Naive B cell (primary cell): ENCODE results near the gene N4BP2L2. TPM values are rescaled to one million over a fixed set of nuclear protein-coding genes. Genes with fewer than 3 reads are reported as not detected.

ENCODE experiments used
- ATAC-seq, 2 donors: fragments of 150-1000 bp; cut with Tn5 transposase; 2 replicates each; pipeline ENCODE4 v1.10.0; 2021; ENCODE audit warnings: low read depth in 2 of 2, mild to moderate bottlenecking in 2 of 2, moderate library complexity in 2 of 2
- DNase-seq: peaks from one replicate; pipeline ENCODE4 v3.0.0; 2022
- H3K27ac Mint-ChIP-seq, 6 donors: one replicate each; pipeline ENCODE4 v1.8.0; 2020 to 2022; ENCODE audit warnings: mild to moderate bottlenecking in 6 of 6, mixed read lengths in 6 of 6, moderate library complexity in 5 of 6, inconsistent platforms in 2 of 6
- H3K27me3 Mint-ChIP-seq, 3 donors: one replicate each; pipeline ENCODE4 v1.8.0; 2021 to 2022; ENCODE audit warnings: mixed read lengths in 3 of 3, mild to moderate bottlenecking in 1 of 3
- H3K36me3 Mint-ChIP-seq, 2 donors: one replicate each; pipeline ENCODE4 v1.8.0; 2020 to 2022; ENCODE audit warnings: mixed read lengths in 2 of 2, inconsistent platforms in 1 of 2, mild to moderate bottlenecking in 1 of 2
- H3K4me1 Mint-ChIP-seq, 3 donors: one replicate each; pipeline ENCODE4 v1.8.0; 2020 to 2022; ENCODE audit warnings: mixed read lengths in 3 of 3, inconsistent platforms in 1 of 3, mild to moderate bottlenecking in 1 of 3, moderate library complexity in 1 of 3
- H3K4me3 Mint-ChIP-seq, 8 donors: one replicate each; pipeline ENCODE4 v1.8.0; 2020 to 2022; ENCODE audit warnings: mild to moderate bottlenecking in 8 of 8, mixed read lengths in 8 of 8, moderate library complexity in 8 of 8, inconsistent platforms in 2 of 8
- H3K9me3 Mint-ChIP-seq, 7 donors: one replicate each; pipeline ENCODE4 v1.8.0; 2020 to 2022; ENCODE audit warnings: mixed read lengths in 7 of 7, mild to moderate bottlenecking in 5 of 7, inconsistent platforms in 2 of 7, moderate library complexity in 1 of 7
- polyA plus RNA-seq, 6 donors: library from polyadenylated mRNA; unstranded; fragments of 300-500 nt; fragmentation: Illumina TruSeq; gene quantifications; one replicate each; pipeline ENCODE4 v1.2.3, GENCODE V29; 2021; ENCODE audit warnings: low read depth in 6 of 6

The N4BP2L2 gene
- polyA plus RNA-seq, 6 donors from 2014 or later, result 164 to 230 (median 195) TPM

DNA sequence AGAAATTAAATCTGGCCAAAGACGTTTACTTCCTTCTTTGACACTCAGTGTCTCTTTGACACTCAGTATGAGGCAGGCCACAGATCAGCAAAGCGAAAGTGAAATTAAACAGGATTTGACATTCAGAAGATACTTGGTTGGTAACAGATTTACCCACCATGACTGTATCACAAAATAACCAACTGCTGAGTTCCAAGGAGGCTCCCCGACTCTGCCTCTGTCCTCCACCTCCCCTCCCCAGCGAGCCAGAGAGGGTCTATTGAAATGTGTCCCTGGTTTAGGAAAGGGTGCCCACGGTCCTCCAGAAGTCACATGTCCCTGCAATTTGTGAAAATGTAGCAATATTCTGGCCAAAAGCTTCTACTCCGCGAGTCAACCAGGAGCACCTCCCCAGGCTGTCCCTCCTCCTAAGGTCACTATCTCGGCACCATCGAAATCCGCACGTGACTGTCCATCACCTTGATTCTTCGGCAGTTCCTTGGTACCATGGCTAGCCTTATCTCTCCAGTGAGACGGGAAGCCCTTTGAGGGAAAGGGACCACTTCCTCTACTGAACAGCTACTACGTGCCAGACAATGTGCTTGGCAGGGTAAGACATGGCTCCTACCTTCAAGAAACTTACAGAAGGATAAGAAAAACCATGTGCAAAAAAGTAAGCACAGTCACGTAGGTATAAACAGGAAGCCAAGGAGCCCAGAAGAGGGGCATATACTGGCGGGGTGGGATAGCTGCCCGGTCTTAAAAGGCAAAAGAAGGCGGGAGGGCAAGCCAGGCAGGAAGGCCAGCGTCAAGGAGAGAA, 112.2 kb downstream of the N4BP2L2 start:
- Mint-ChIP-seq H3K27ac (peak overlapping the region; percentile 95 to 100 (median 98)), H3K36me3 (peaks cover 4 to 8% of the 10 kb centered on the region in 2 donors), H3K9me3 (no peaks in the 10 kb centered on the region), H3K4me3 (peak overlapping the region; percentile 91 to 99 (median 96)), H3K27me3 (no peaks in the 10 kb centered on the region), H3K4me1 (peaks cover 51 to 62% (median 52%) of the 10 kb centered on the region in 3 donors)
- ATAC-seq (peak; percentile 41 to 42), DNase-seq (peak; percentile 71)

DNA sequence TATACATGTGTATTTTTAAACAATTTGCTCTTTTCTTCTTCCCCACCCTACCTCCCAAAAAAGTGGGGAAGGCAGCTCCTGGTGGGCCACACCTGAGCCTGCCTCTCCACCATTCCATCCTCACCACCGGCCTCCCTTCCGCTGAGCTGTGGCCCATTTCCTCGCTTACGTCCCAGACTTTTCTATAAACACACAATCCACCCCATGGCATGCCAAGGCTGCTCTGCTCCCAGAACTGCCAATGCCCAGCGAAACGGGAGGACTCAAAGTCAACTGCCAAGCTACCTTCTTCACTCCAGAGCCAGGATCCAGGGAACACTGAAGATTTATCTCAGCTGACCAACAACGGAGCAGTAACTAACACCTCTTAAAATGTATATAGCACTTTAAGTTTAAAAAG, 113.4 kb downstream of the N4BP2L2 start:
- H3K4me1 Mint-ChIP-seq, result peaks cover 50 to 59% (median 54%) of the 10 kb centered on the region in 3 donors
- H3K9me3 Mint-ChIP-seq, result peaks cover 0 to under 1% (median 0%) of the 10 kb centered on the region in 7 donors
- ATAC-seq (no peak), DNase-seq (no peak)
- peaks cover 6 to 10% of the 10 kb centered on the region in 2 donors for H3K36me3 Mint-ChIP-seq
- H3K27ac Mint-ChIP-seq, result peak overlapping the region; percentile 91 to 100 (median 96)
- no peaks in the 10 kb centered on the region for H3K27me3 Mint-ChIP-seq
- peak overlapping the region; percentile 26 to 99 (median 76) for H3K4me3 Mint-ChIP-seq

DNA sequence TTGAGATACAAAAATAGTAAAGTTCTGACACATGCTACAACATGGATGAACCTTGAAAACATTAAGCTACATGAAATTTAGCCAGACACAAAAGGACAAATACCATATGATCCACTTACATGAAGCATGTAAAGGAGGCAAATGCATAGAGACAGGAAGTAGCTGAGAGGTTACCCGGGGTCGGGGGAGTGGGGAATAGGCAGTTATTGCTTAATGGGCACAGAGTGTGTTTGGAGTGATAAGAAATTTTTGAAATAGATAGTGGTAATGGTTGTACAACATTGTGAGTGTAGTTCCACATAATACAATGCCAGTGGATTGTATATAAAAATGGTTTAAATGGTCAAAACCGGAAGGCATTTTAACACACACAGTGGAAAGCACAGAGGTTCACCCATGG, 115.0 kb downstream of the N4BP2L2 start:
- peaks cover 14 to 21% of the 10 kb centered on the region in 2 donors for H3K36me3 Mint-ChIP-seq
- ATAC-seq, result no peak
- H3K27me3 Mint-ChIP-seq, result no peaks in the 10 kb centered on the region
- DNase-seq, result no peak
- peaks cover 46 to 51% (median 50%) of the 10 kb centered on the region in 3 donors for H3K4me1 Mint-ChIP-seq
- H3K9me3 Mint-ChIP-seq, result peaks cover 0 to 9% (median 5%) of the 10 kb centered on the region in 7 donors
- H3K27ac Mint-ChIP-seq, result peak overlapping the region in 2 of 6 donors; percentile 19 to 84
- peak overlapping the region in 2 of 8 donors; percentile 54 to 70 for H3K4me3 Mint-ChIP-seq

DNA sequence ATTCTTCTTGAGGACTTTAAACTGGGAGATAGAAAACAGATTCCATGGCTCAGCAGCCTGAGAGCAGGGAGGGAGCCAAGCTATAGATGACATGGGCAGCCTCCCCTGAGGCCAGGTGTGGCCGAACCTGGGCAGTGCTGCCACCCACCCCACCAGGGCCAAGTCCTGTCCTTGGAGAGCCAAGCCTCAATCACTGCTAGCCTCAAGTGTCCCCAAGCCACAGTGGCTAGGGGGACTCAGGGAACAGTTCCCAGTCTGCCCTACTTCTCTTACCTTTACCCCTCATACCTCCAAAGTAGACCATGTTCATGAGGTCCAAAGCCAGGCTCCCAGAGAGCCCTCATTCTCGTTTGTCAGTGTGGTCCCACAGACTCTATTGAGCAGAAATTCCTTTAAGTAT, 118.7 kb downstream of the N4BP2L2 start:
- Mint-ChIP-seq H3K9me3 (peaks cover 0 to 12% (median 5%) of the 10 kb centered on the region in 7 donors), H3K27ac (no peak overlapping the region), H3K4me1 (peaks cover 31 to 44% (median 33%) of the 10 kb centered on the region in 3 donors), H3K27me3 (no peaks in the 10 kb centered on the region), H3K4me3 (no peak overlapping the region), H3K36me3 (peaks cover 15 to 20% of the 10 kb centered on the region in 2 donors)
- ATAC-seq (no peak), DNase-seq (no peak)

DNA sequence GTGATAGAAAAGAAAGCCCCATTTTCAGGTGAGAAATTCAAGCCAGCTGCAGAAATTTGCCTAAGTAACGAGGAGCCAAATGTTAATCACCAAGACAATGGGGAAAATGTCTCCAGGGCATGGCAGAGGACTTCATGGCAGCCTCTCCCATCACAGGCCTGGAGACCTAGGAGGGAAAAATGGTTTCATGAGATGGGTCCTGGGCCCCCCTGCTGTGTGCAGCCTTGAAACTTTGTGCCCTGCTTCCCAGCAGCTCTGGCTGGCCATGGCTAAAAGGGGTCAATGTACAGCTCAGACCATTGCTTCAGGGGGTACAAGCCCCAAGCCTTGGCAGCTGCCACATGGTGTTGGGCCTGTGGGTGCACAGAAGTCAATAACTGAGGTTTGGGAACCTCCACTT, 120.6 kb downstream of the N4BP2L2 start:
- peaks cover 20 to 30% (median 22%) of the 10 kb centered on the region in 3 donors for H3K4me1 Mint-ChIP-seq
- ATAC-seq (no peak), DNase-seq (no peak)
- H3K36me3 Mint-ChIP-seq, result peaks cover 15 to 16% of the 10 kb centered on the region in 2 donors
- no peaks in the 10 kb centered on the region for H3K27me3 Mint-ChIP-seq
- H3K9me3 Mint-ChIP-seq, result peaks cover 0 to 12% (median 5%) of the 10 kb centered on the region in 7 donors
- no peak overlapping the region for H3K27ac Mint-ChIP-seq
- H3K4me3 Mint-ChIP-seq, result no peak overlapping the region

DNA sequence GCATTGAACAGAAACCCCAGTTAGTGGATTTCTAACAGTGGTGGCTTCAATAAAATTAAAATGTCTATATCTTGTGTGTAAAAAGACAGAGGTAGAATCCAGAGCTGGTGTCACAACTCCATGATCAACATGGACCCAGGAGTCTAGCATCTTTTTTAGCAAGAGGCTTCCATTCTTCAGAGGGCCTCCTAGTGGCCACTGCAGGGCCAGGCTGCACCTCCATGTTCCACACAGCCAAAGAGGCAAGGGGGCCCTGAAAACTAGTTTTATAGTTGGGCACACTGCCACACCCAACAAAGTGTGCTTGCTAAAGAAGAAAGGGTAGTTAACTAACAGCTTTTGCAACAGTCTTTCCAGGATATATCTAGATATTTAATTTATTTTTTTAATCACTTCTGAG, 123.6 kb downstream of the N4BP2L2 start:
- DNase-seq (no peak), ATAC-seq (peak; percentile 37 to 54)
- H3K9me3 Mint-ChIP-seq, result peaks cover 0 to 12% (median 5%) of the 10 kb centered on the region in 7 donors
- peaks cover 18 to 25% (median 19%) of the 10 kb centered on the region in 3 donors for H3K4me1 Mint-ChIP-seq
- no peak overlapping the region for H3K4me3 Mint-ChIP-seq
- H3K27ac Mint-ChIP-seq, result peak overlapping the region in 2 of 6 donors; percentile 3 to 21
- H3K36me3 Mint-ChIP-seq, result peaks cover 11 to 13% of the 10 kb centered on the region in 2 donors
- H3K27me3 Mint-ChIP-seq, result no peaks in the 10 kb centered on the region

DNA sequence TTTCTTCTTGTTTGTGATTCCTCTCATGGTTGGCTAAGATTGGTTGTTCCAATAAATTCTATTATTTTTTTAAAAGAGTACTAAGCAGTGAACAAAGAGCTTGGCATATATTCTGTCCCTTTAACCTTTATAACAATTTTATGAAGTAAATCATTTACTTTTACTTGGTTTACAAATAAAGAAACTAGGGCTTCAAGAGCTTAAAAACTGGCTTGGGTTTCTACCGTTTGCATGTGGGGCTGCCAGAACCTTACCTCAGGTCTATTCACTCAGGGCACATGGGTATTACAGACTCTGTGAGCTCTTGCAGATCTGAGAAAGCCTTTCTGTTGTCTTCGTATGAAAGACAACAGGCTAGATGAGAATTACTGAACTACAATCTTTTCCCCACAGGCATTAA, 124.0 kb downstream of the N4BP2L2 start:
- Mint-ChIP-seq H3K4me1 (peaks cover 21 to 30% (median 23%) of the 10 kb centered on the region in 3 donors), H3K36me3 (peaks cover 7 to 8% of the 10 kb centered on the region in 2 donors), H3K9me3 (peaks cover 0 to 10% (median 4%) of the 10 kb centered on the region in 7 donors), H3K4me3 (no peak overlapping the region), H3K27ac (peak overlapping the region in 2 of 6 donors; percentile 3 to 21), H3K27me3 (no peaks in the 10 kb centered on the region)
- DNase-seq, result no peak
- ATAC-seq, result no peak

DNA sequence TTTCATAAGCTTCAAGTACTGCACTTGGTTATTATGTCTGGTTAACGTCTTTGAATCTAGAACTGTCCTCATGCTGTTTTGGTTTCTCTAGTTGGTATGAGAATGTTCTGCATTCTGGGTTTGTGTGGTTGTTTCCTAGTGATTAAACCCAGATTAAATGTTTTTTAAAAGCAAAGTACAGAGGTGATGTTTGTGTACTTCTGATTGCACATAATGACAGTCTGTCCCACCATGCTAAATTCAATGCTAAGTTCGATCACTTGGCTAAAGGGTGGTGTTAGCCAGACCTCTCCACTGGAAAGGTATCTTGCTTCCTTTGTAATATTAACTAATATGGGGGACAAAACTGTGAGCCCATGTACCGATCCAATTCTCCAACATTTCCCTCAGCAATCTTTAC, 125.3 kb downstream of the N4BP2L2 start:
- no peak overlapping the region for H3K4me3 Mint-ChIP-seq

DNA sequence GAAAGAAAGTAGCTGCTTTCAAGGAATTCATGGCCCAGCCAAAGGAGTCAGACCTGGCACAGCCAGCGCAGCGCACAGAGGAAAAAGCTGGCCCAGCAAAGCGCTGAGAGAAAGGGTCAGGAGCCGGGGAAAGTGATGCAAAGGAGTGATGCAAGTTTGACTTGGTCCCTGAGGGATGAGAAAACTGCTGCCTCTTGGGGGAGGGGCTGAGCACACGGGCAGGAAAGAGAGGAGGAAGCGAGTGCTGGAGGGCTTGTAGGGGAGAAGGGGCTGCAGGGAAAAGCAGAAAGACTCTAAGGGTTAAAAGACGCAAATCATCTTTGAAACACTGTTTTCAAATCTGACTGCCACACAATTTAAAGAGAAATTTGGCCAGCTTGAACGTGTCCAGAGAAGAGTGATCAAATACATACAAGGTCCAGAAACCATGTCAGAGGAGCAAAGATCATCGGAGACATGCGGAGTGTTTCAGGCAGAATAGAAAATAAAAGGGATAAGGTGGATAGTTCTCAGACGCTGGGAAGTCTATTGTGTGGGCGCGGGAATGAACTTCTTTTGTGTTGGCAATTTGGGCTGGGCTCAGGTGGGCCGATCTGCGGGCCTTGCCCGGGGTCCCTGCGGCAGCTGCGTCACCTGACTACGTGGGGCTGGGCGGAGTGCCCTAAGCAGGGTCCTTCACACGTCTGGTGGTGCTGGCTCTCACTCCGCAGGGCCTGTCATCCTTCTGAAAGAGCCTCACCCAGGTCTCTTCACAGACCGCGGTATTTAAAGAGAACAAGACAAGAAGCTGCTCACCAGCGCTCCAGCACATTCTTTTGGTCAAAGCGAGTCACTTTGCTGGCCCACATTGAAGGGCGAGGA, 128.8 kb downstream of the N4BP2L2 start:
- ATAC-seq, result no peak
- peaks cover 9 to 16% of the 10 kb centered on the region in 2 donors for H3K36me3 Mint-ChIP-seq
- no peaks in the 10 kb centered on the region for H3K9me3 Mint-ChIP-seq
- no peaks in the 10 kb centered on the region for H3K27me3 Mint-ChIP-seq
- H3K27ac Mint-ChIP-seq, result peak overlapping the region in 4 of 6 donors; percentile 43 to 92 (median 74)
- peaks cover 15 to 28% (median 22%) of the 10 kb centered on the region in 3 donors for H3K4me1 Mint-ChIP-seq
- no peak for DNase-seq
- peak overlapping the region in 1 of 8 donors; percentile 53 for H3K4me3 Mint-ChIP-seq

More for the DNA sequence above, 125.3 kb downstream of the N4BP2L2 start:
- Mint-ChIP-seq H3K4me1 (peaks cover 23 to 36% (median 32%) of the 10 kb centered on the region in 3 donors), H3K36me3 (peaks cover 0 to 6% of the 10 kb centered on the region in 2 donors), H3K9me3 (peaks cover 0 to under 1% (median 0%) of the 10 kb centered on the region in 7 donors), H3K27me3 (no peaks in the 10 kb centered on the region), H3K27ac (peak overlapping the region in 1 of 6 donors; percentile 38)
- ATAC-seq (no peak), DNase-seq (no peak)

DNA sequence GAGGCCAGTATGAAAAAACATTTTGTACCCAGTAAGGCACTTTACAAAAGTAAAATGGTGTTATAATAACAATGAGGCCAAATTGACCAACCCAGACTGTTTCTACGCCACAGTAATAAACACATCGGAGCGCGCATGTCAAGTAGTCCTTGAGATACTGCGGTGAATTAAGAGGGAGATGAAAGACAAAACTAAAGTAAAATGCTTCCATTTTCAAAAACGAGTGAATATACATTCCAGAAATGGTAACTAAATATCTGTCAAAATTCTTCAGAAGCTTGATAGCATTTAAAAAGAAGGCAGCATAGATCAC, 129.6 kb downstream of the N4BP2L2 start:
- Mint-ChIP-seq H3K4me3 (no peak overlapping the region), H3K4me1 (peaks cover 12 to 27% (median 22%) of the 10 kb centered on the region in 3 donors), H3K9me3 (no peaks in the 10 kb centered on the region), H3K36me3 (peaks cover 9 to 16% of the 10 kb centered on the region in 2 donors), H3K27ac (peak overlapping the region in 1 of 6 donors; percentile 64), H3K27me3 (no peaks in the 10 kb centered on the region)
- DNase-seq (no peak), ATAC-seq (no peak)

DNA sequence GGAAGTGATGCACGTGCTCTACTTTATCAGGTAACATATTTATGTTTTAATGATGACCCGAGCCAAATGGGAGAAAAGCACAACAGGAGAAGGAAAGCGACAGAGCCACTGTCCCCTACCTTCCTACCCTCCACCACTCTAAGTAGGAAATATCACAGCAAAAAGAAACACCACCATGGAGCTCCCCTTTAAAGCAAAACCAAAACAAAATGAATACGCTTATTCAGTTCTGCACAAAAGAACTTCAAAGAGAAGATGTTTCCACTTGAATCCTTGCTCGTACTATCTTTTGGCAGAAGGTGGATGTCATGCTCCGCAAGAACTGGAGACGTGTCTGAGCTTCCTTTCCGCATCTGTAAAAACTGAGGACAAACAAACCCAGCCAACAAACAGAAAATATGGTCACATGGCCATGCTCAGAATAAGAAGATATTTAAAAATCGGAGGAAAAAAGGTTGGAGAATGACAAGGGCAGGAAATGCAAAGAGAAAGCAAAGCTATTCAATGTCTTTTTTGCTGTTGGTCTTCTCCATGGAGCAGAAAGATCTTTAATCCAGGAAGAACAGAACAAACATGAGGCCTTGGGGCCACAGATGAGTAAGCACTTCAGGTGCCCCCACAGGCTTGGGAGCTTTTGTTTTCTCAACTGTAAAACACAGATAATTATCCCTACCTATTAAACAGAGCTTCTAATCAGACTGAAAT, 130.1 kb downstream of the N4BP2L2 start:
- DNase-seq, result no peak

DNA sequence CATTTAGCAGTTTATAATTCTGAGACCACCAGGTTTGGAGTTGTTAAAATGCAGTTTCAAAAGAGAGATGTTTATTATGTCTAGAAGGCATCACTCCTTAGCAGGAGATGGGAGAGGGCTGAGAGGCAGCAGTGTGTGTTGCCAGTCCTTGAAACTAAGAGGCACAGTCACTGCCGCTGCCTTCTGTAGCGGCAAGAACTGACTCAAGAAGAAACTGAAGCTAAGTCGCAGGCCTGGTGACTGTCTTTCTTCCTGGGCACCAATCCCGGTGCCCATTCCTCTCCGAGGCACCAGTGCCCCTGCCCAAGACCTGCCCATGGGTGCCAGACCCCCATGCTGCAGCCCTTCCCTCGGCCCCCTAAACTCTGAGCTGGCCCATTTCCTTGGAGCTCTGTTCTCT, 130.7 kb downstream of the N4BP2L2 start:
- Mint-ChIP-seq H3K36me3 (peaks cover 14 to 16% of the 10 kb centered on the region in 2 donors), H3K4me3 (no peak overlapping the region)

More for the DNA sequence above, 130.1 kb downstream of the N4BP2L2 start:
- Mint-ChIP-seq H3K9me3 (no peaks in the 10 kb centered on the region), H3K27ac (peak overlapping the region in 3 of 6 donors; percentile 64 to 94 (median 76)), H3K4me3 (no peak overlapping the region), H3K4me1 (peaks cover 12 to 27% (median 22%) of the 10 kb centered on the region in 3 donors), H3K27me3 (no peaks in the 10 kb centered on the region), H3K36me3 (peaks cover 9 to 16% of the 10 kb centered on the region in 2 donors)
- ATAC-seq, result no peak

DNA sequence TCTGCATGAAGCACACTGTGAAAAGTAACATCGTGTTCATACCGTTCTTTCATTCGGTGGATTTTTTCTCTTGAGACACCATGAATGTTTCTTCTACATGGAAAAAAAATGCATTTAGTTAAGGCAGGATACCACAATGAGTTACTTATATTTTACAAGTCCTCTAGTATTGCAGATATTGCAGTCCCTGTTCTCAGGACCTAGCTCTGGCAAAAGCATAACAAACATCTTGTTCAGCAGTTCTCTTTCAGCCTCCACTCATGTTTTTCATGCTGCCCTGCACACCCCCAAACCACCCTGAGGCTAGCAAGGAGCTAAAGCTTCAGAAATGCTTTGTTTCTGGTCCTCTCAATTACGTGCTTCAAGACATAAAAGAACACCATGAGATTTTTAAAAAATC, 135.5 kb downstream of the N4BP2L2 start:
- Mint-ChIP-seq H3K4me3 (no peak overlapping the region), H3K36me3 (peaks cover 21 to 32% of the 10 kb centered on the region in 2 donors), H3K27ac (no peak overlapping the region), H3K27me3 (no peaks in the 10 kb centered on the region), H3K9me3 (no peaks in the 10 kb centered on the region), H3K4me1 (peaks cover 0 to 9% (median 0%) of the 10 kb centered on the region in 3 donors)
- ATAC-seq (no peak), DNase-seq (no peak)

More for the DNA sequence above, 130.7 kb downstream of the N4BP2L2 start:
- H3K4me1 Mint-ChIP-seq, result peaks cover 12 to 27% (median 22%) of the 10 kb centered on the region in 3 donors
- H3K27ac Mint-ChIP-seq, result peak overlapping the region in 3 of 6 donors; percentile 64 to 94 (median 76)
- ATAC-seq, result no peak
- DNase-seq, result no peak
- no peaks in the 10 kb centered on the region for H3K27me3 Mint-ChIP-seq
- no peaks in the 10 kb centered on the region for H3K9me3 Mint-ChIP-seq
